ENCODE measurements around the gene KAT5. TPM values are rescaled to one million over a fixed set of nuclear protein-coding genes. Genes with fewer than 3 reads are reported as not detected.
"Not testable (repeated sequence)": the region's sequence is repeated elsewhere in the genome, so short reads cannot be mapped to it uniquely, and the experiment has no call there.

The KAT5 gene
- total RNA-seq, 2 experiments from 2014 or later, result 62.0 to 69.8 TPM

GRCh38 chr11:65696802-65697552, 15.1 kb upstream of the KAT5 start:
- H3K27ac Mint-ChIP-seq, result no peak overlapping the region
- peaks cover 12% of the 10 kb centered on the region for H3K27me3 Mint-ChIP-seq
- no peaks in the 10 kb centered on the region for H3K9me3 Mint-ChIP-seq (ENCODE audit: low read depth)
- peaks cover 5% of the 10 kb centered on the region for H3K4me1 Mint-ChIP-seq
- H3K36me3 Mint-ChIP-seq, result no peaks in the 10 kb centered on the region
- H3K4me3 Mint-ChIP-seq, result no peak overlapping the region
- DNase-seq, result no peak
- CTCF ChIA-PET, result interaction anchor here (0.7 to 1.5 kb wide), 3 partner anchors 15 to 71 kb away, joined by 3 to 5 read pairs (median 3); no protein-coding TSS in a partner anchor
- no peak for ATAC-seq

DNA sequence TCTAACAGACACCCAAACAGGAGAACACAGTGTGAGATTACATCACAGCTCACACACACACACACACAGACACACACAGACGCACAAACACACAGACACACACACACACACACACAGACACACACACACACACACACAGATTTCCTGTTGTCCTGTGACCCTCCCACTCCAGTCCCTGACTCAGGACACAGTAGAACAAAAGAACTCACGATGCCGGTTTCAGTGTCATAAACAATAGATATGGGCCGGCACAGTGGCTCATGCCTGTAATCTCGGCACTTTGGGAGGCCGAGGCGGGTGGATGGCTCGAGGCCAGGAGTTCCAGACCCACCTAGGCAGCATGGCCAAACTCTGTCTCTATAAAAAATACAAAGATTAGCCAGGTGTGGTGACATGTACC, 13.8 kb upstream of the KAT5 start:
- Mint-ChIP-seq H3K36me3 (no peaks in the 10 kb centered on the region), H3K27ac (no peak overlapping the region), H3K9me3 (ENCODE audit: low read depth) (no peaks in the 10 kb centered on the region), H3K4me3 (no peak overlapping the region), H3K4me1 (peaks cover 3% of the 10 kb centered on the region), H3K27me3 (peaks cover 18% of the 10 kb centered on the region)
- ATAC-seq, result no peak
- CTCF ChIA-PET, result interaction anchor here (1.5 kb wide), 1 partner anchor 72 kb away, joined by 5 read pairs; no protein-coding TSS in a partner anchor
- DNase-seq, result no peak

DNA sequence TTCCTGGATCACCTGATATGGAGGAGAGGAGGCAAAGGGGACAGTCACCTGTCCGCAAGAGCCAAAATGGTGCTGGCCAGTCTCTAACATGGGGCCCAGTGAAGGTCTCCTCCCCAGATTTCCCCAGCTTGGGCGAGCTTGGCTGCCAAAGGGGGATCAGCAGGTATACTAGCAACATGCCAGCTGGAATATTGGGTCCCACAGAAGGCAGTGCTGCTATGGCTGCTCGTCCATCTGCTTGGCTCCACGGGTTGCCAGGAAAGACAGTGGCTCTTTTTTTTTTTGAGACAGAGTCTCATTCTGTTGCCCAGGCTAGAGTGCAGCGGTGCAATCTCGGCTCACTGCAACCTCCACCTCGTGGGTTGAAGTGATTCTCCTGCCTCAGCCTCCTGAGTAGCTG, 12.7 kb upstream of the KAT5 start:
- Mint-ChIP-seq H3K36me3 (no peaks in the 10 kb centered on the region), H3K27me3 (peaks cover 19% of the 10 kb centered on the region), H3K4me1 (peaks cover 3% of the 10 kb centered on the region), H3K9me3 (ENCODE audit: low read depth) (no peaks in the 10 kb centered on the region), H3K4me3 (no peak overlapping the region), H3K27ac (no peak overlapping the region)
- CTCF ChIA-PET, result no interaction called here
- DNase-seq, result no peak
- no peak for ATAC-seq

DNA sequence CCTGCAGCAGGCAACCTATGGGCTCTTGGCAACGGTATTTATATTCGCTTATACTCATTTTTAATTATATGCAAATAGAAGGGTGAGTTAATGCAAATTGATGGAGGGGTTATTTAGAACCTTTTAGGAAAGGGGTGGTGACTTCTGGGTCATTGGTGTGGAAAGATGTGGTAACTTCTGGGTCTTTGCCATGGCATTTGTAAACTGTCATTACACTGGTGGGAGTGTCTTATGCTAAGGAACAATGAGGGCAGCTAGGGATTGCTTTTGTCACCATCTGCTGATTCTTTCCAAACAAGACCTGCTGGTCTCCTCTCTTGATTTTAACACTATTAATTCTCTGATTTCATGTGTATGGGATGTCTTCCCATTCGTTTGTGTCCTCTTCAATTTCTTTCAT, 11.7 kb upstream of the KAT5 start:
- H3K27me3 Mint-ChIP-seq, result peaks cover 22% of the 10 kb centered on the region
- no peak overlapping the region for H3K27ac Mint-ChIP-seq
- H3K4me3 Mint-ChIP-seq, result no peak overlapping the region
- no peaks in the 10 kb centered on the region for H3K9me3 Mint-ChIP-seq (ENCODE audit: low read depth)
- peaks cover 3% of the 10 kb centered on the region for H3K4me1 Mint-ChIP-seq
- CTCF ChIA-PET, result interaction anchor here (1.0 to 1.5 kb wide), 2 partner anchors 119 to 188 kb away, joined by 4 read pairs; partner anchors contain the start of gene FIBP
- H3K36me3 Mint-ChIP-seq, result no peaks in the 10 kb centered on the region
- DNase-seq (no peak), ATAC-seq (no peak)

- Mint-ChIP-seq H3K27ac (no peak overlapping the region), H3K36me3 (no peaks in the 10 kb centered on the region), H3K4me3 (no peak overlapping the region), H3K27me3 (peaks cover 22% of the 10 kb centered on the region), H3K9me3 (ENCODE audit: low read depth) (no peaks in the 10 kb centered on the region), H3K4me1 (peaks cover 6% of the 10 kb centered on the region)
- ATAC-seq (no peak), DNase-seq (no peak)
- CTCF ChIA-PET, result interaction anchor here (1.0 to 1.5 kb wide), 4 partner anchors 10 to 187 kb away, joined by 3 to 9 read pairs (median 4); partner anchors contain the start of gene FIBP
Observed at GRCh38 chr11:65701686-65702085, 10.4 kb upstream of the KAT5 start.

- Mint-ChIP-seq H3K4me3 (no peak overlapping the region), H3K27me3 (peaks cover 24% of the 10 kb centered on the region), H3K9me3 (ENCODE audit: low read depth) (no peaks in the 10 kb centered on the region), H3K27ac (no peak overlapping the region), H3K36me3 (no peaks in the 10 kb centered on the region), H3K4me1 (peaks cover 7% of the 10 kb centered on the region)
- DNase-seq (no peak), ATAC-seq (no peak)
- CTCF ChIA-PET, result interaction anchor here (1.0 to 1.2 kb wide), 2 partner anchors 8 to 16 kb away, joined by 3 read pairs; partner anchors contain the start of gene KAT5
Observed at GRCh38 chr11:65703846-65704245, 8.2 kb upstream of the KAT5 start.

- H3K27ac Mint-ChIP-seq; H3K4me3 Mint-ChIP-seq; H3K36me3 Mint-ChIP-seq; H3K9me3 Mint-ChIP-seq (ENCODE audit: low read depth): not testable (repeated sequence)
- CTCF ChIA-PET, result interaction anchor here (0.6 to 3.2 kb wide), 20 partner anchors 11 to 339 kb away, joined by 3 to 18 read pairs (median 4); partner anchors contain the start of genes AP5B1, RNASEH2C and SNX32
- peaks cover 19% of the 10 kb centered on the region for H3K4me1 Mint-ChIP-seq
- ATAC-seq (peak; percentile 33), DNase-seq (peak; percentile 91)
- H3K27me3 Mint-ChIP-seq, result peaks cover 12% of the 10 kb centered on the region
Observed at GRCh38 chr11:65706303-65706763, 5.7 kb upstream of the KAT5 start.

- not testable (repeated sequence) for H3K4me3 Mint-ChIP-seq; H3K36me3 Mint-ChIP-seq; H3K9me3 Mint-ChIP-seq (ENCODE audit: low read depth); H3K27ac Mint-ChIP-seq; DNase-seq; ATAC-seq
- Mint-ChIP-seq H3K27me3 (peaks cover 12% of the 10 kb centered on the region), H3K4me1 (peaks cover 22% of the 10 kb centered on the region)
- CTCF ChIA-PET, result interaction anchor here (1.5 to 3.2 kb wide), 5 partner anchors 13 to 111 kb away, joined by 5 to 18 read pairs (median 11); partner anchors contain the start of genes AP5B1 and RNASEH2C
Observed at GRCh38 chr11:65707002-65707401, 5.0 kb upstream of the KAT5 start.

GRCh38 chr11:65708451-65708850, 3.6 kb upstream of the KAT5 start:
- CTCF ChIA-PET, result interaction anchor here (1.0 to 5.3 kb wide), 4 partner anchors 62 to 124 kb away, joined by 3 to 70 read pairs (median 10); partner anchors contain the start of gene AP5B1
- ATAC-seq, result no peak

GRCh38 chr11:65709661-65710060, 2.4 kb upstream of the KAT5 start:
- no peak for ATAC-seq
- DNase-seq, result no peak
- Mint-ChIP-seq H3K27me3 (peaks cover 2% of the 10 kb centered on the region), H3K4me3 (no peak overlapping the region), H3K9me3 (ENCODE audit: low read depth) (no peaks in the 10 kb centered on the region), H3K36me3 (peaks cover 15% of the 10 kb centered on the region), H3K4me1 (peaks cover 37% of the 10 kb centered on the region), H3K27ac (no peak overlapping the region)
- CTCF ChIA-PET, result interaction anchor here (1.0 to 5.3 kb wide), 4 partner anchors 62 to 175 kb away, joined by 3 to 70 read pairs (median 6); partner anchors contain the start of gene AP5B1

More at GRCh38 chr11:65708451-65708850, 3.6 kb upstream of the KAT5 start:
- peaks cover 6% of the 10 kb centered on the region for H3K27me3 Mint-ChIP-seq
- peaks cover 31% of the 10 kb centered on the region for H3K4me1 Mint-ChIP-seq
- no peaks in the 10 kb centered on the region for H3K9me3 Mint-ChIP-seq (ENCODE audit: low read depth)
- DNase-seq, result no peak
- no peak overlapping the region for H3K27ac Mint-ChIP-seq
- H3K36me3 Mint-ChIP-seq, result peaks cover 7% of the 10 kb centered on the region
- H3K4me3 Mint-ChIP-seq, result no peak overlapping the region

GRCh38 chr11:65710421-65710820, 1.6 kb upstream of the KAT5 start:
- Mint-ChIP-seq H3K27me3 (peaks cover 2% of the 10 kb centered on the region), H3K4me3 (no peak overlapping the region), H3K36me3 (peaks cover 21% of the 10 kb centered on the region), H3K9me3 (ENCODE audit: low read depth) (no peaks in the 10 kb centered on the region), H3K4me1 (peaks cover 41% of the 10 kb centered on the region), H3K27ac (no peak overlapping the region)
- DNase-seq (no peak), ATAC-seq (no peak)
- CTCF ChIA-PET, result interaction anchor here (0.6 to 5.3 kb wide), 14 partner anchors 11 to 280 kb away, joined by 3 to 70 read pairs (median 4); partner anchors contain the start of genes CFL1, FIBP, MUS81 and RNASEH2C

GRCh38 chr11:65712633-65713076, 603 bp downstream of the KAT5 start:
- H3K9me3 Mint-ChIP-seq (ENCODE audit: low read depth), result no peaks in the 10 kb centered on the region
- peaks cover 39% of the 10 kb centered on the region for H3K4me1 Mint-ChIP-seq
- peaks cover 35% of the 10 kb centered on the region for H3K36me3 Mint-ChIP-seq
- CTCF ChIA-PET, result interaction anchor here (0.9 to 5.3 kb wide), 27 partner anchors 9 to 356 kb away, joined by 3 to 70 read pairs (median 10); partner anchors contain the start of genes AP5B1, BANF1, CCDC85B and CFL1
- H3K27me3 Mint-ChIP-seq, result peaks cover 2% of the 10 kb centered on the region
- no peak for ATAC-seq
- no peak for DNase-seq
- H3K27ac Mint-ChIP-seq, result peak overlapping the region; percentile 98
- H3K4me3 Mint-ChIP-seq, result peak overlapping the region; percentile 83

GRCh38 chr11:65713212-65713969, 1.3 kb downstream of the KAT5 start:
- Mint-ChIP-seq H3K4me3 (peak overlapping the region; percentile 83), H3K36me3 (peaks cover 40% of the 10 kb centered on the region), H3K9me3 (ENCODE audit: low read depth) (no peaks in the 10 kb centered on the region), H3K27me3 (peaks cover under 1% of the 10 kb centered on the region), H3K27ac (peak overlapping the region; percentile 67), H3K4me1 (peaks cover 45% of the 10 kb centered on the region)
- CTCF ChIA-PET, result interaction anchor here (1.7 to 5.3 kb wide), 7 partner anchors 57 to 168 kb away, joined by 3 to 70 read pairs (median 21); partner anchors contain the start of genes AP5B1, CFL1, MUS81 and SNX32
- no peak for ATAC-seq
- DNase-seq, result no peak

Measured in activated CD8-positive, alpha-beta memory T cell treated with anti-CD3 and anti-CD28 coated beads, Interleukin-2, amount 10 ng/mL, durations not matched to agents 7 days and 5 days (primary cell).